SK-N-SH (cell line): ENCODE measurements around the gene NPAS1.

Experiments used
- EP300 ChIP-seq, 2 experiments: IDR thresholded peaks; 2 replicates each; pipeline versions ENCODE4 v1.4.0 to v1.6.1; 2012; ENCODE audit warnings: borderline replicate concordance in 1 of 2, low read depth in 1 of 2, low read length in 1 of 2
- NFIC ChIP-seq: IDR thresholded peaks from 2 replicates; pipeline ENCODE4 v1.4.0; 2012; ENCODE audit warnings: borderline replicate concordance
- RFX5 ChIP-seq: IDR thresholded peaks from 2 replicates; pipeline ENCODE4 v1.6.1; 2012; ENCODE audit warnings: mild to moderate bottlenecking, improper control_type of control experiment, low read length
- SMC3 ChIP-seq: IDR thresholded peaks from 2 replicates; pipeline ENCODE4 v1.6.1; 2012; ENCODE audit warnings: low read depth, low read length, improper control_type of control experiment
- TAF1 ChIP-seq: IDR thresholded peaks from 2 replicates; pipeline ENCODE4 v1.6.1; 2012; ENCODE audit warnings: low read depth, mild to moderate bottlenecking, low read length, moderate library complexity, borderline replicate concordance
- TF ChIP-seq, protein P1 (sequence below): fragments of 200-600 bp; sonication (generic); IDR thresholded peaks from 2 replicates; pipeline ENCODE4 v1.6.1; 2017; ENCODE audit warnings: antibody characterized with exemption, mild to moderate bottlenecking, moderate library complexity

DNA sequence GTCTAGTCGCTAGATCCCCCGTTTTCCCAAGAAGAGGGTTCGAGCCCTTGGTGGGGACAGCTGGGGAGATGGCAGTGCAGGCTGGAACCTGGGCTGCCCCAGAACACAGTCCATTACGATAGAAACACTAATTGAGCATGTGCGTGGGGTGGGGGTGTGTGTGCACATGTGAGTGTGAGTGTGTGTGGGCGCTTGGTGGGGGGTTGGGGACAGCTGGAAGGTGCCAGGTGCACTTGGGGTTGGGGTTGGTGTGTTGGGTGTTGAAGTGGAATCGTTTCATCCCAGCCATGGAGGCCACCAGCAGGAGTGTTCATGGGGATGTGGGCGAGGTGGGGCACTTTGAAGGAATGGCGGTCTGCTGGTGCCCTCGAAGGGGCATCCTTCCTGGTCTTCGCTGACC is 18.1 kb upstream of the NPAS1 start:
- TF ChIP-seq, protein P1, sequence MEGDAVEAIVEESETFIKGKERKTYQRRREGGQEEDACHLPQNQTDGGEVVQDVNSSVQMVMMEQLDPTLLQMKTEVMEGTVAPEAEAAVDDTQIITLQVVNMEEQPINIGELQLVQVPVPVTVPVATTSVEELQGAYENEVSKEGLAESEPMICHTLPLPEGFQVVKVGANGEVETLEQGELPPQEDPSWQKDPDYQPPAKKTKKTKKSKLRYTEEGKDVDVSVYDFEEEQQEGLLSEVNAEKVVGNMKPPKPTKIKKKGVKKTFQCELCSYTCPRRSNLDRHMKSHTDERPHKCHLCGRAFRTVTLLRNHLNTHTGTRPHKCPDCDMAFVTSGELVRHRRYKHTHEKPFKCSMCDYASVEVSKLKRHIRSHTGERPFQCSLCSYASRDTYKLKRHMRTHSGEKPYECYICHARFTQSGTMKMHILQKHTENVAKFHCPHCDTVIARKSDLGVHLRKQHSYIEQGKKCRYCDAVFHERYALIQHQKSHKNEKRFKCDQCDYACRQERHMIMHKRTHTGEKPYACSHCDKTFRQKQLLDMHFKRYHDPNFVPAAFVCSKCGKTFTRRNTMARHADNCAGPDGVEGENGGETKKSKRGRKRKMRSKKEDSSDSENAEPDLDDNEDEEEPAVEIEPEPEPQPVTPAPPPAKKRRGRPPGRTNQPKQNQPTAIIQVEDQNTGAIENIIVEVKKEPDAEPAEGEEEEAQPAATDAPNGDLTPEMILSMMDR: no peak
- TF ChIP-seq SMC3 (no peak), TAF1 (no peak), NFIC (no peak), RFX5 (no peak), EP300 (IDR thresholded peaks at IDR 0.05; ENCODE audit: borderline replicate concordance in 1 of 2, low read depth in 1 of 2, low read length in 1 of 2) (no peak)
